CD4-positive, alpha-beta T cell treated with Interleukin-15 for 1 hour (primary cell): Measurements from ENCODE around the gene LSM14A.

Experiments
- DNase-seq: peaks from one replicate; pipeline ENCODE4 v3.0.0-alpha.2; 2020

The LSM14A gene

DNA sequence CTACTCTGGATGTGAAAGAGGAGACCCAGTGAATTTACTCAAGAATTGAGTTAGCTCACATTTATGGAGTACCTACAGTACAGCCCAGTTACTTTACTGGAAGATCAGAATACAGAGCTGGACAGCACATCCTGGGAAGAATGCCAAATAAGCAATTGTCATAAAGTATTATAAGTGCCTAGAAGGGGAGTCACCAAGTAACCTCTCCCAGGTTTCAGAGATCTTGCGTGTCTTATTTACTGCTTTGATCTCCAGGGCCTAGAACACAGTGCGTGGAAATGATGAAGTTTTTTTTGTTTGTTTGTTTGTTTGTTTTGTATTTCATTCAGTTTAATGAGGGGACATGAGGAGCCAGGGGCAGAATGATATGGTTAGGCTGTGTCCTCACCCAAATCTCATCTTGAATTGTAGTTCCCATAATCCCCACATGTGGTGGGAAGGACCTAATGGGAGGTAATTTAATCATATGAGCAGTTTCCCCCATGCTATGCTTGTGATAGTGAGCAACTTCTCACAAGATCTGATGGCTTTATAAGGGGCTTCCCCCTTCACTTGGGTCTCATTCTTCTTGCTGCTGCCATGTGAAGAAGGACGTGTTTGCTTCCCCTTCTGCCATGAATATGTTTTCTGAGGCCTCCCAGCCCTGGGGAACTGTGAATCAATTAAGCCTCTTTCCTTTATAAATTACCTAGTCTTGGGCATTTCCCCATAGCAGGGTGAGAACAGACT, 87.2 kb downstream of the LSM14A start:
- no peak for DNase-seq

DNA sequence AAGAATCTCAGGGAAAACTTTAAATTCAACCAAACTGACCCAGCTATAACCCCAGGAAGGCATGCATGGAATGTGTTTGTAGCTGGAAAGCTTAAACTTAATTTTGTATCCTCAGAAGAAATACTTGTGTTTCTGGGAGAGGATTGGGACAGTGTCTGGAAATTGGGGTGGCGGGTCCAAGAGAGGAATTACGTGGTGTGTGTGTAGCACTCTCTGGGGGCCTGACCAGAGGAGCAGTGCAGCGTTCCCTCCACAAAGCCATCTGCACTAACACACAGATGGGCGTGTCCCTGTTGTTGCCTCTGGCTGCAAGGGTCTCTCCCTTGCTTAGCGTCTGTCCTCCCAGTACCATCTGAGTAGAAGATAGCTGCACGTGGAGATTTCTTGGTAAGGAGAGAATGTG, 88.5 kb downstream of the LSM14A start:
- DNase-seq, result no peak

- DNase-seq, result no peak
Observed at GRCh38 chr19:34261334-34262109, 89.2 kb downstream of the LSM14A start.

GRCh38 chr19:34263745-34264237, 91.5 kb downstream of the LSM14A start:
- DNase-seq, result no peak

- no peak for DNase-seq
Observed at GRCh38 chr19:34265221-34265650, 92.9 kb downstream of the LSM14A start.

- DNase-seq, result no peak
Observed at GRCh38 chr19:34269081-34269480, 96.8 kb downstream of the LSM14A start.

GRCh38 chr19:34269489-34269888, 97.2 kb downstream of the LSM14A start:
- DNase-seq, result no peak

DNA sequence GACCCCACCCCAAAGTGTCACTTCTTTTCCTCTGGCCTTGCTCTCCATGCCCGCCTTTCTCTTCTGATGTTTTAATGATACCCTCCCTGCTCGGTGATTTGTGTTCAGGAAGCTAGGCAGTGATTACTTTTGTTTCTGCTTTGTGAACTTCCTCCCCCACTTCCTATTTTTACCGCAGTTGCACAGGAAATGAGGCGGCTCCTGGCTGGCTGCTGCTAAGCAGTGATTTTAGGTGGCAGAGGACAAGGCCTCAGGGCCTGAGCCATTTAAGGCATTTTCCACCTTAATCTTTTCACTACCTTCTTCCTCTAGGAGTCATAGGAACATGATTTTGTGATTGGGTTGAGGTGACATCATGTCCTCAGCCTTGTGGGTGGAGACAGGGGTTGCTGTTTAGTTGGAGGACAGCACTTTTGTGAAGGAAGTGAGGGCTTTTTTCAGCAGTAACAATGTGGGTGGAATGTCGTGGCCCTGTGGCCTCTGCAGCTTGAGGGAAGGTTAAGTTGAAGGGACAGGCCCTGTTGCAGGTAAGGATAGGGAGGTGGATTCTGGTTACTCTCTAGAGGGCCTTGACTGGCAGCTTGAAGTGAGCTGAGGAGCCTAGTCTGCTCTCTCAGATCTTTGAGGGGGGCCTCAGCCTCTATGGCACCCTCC, 97.8 kb downstream of the LSM14A start:
- peak; percentile 87 for DNase-seq

GRCh38 chr19:34273121-34273520, 100.8 kb downstream of the LSM14A start:
- no peak for DNase-seq

DNA sequence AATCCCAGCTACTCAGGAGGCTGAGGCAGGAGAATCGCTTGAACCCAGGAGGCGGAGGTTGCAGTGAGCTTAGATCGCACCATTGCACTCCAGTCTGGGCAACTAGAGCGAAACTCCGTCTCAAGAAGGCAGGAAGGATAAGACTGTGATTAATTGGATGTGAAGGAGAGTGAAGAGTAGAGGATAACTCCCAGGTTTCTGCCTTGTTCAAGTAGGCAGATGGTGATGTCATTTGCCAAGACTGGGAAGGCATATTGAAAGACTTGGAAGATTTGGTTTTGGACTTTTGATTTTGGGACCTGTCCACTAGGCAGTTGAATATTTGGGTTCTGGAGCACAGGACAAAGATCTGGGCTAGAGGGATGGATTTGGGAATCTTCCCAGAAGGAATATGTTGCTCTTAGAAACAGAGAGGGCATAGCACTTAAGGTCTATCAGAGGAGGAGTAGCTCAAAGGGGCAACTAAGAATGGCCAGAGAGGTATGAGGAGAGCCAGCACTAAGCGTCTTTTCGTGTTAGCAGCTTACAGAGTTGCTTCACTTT, 102.1 kb downstream of the LSM14A start:
- DNase-seq, result no peak

DNA sequence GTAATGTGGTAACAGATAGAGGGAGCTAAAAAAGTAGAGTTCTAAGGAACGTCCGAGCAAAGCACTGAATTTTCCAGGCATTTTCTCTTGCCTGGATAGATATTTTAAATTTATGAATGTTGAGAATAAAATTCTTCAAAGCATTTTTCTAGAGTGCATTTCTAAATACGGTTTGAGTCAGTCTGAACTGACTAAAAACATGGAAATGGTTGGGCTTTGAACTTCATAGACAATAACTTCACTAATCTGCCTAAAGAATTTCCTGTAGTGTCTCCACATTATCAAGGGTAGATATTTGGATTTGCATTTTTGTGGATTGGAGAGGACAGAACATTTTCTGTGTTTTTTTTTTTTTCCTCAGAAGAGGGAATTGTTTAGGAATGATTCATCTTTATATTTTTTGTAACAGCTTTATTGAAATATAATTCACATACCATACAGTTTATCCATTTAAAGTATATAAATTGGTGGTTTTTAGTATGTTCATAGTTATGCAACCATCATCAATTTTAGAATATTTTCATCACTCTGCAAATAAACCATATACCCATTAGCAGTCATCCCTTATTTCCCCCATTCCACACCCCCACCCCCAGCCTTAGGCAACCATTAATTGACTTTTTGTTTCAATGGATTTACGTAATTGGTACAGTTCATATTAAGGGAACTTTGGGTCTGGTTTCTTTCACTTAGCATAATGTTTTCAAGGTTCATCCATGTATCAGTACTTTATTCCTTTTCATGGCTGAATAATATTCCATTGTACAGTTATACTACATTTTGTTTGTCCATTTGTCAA, 102.7 kb downstream of the LSM14A start:
- DNase-seq, result no peak

- DNase-seq, result no peak
Observed at GRCh38 chr19:34275705-34276104, 103.4 kb downstream of the LSM14A start.

GRCh38 chr19:34276614-34277013, 104.3 kb downstream of the LSM14A start:
- no peak for DNase-seq

GRCh38 chr19:34277244-34277643, 104.9 kb downstream of the LSM14A start:
- no peak for DNase-seq

- no peak for DNase-seq
Observed at GRCh38 chr19:34278783-34279182, 106.5 kb downstream of the LSM14A start.
